GM23248 (cell line): ENCODE data around the gene EPHB3. TPM values are rescaled to one million over a fixed set of nuclear protein-coding genes. Genes with fewer than 3 reads are reported as not detected.
A peak's percentile ranks its signal among the peaks of the same experiment; 100 is the strongest.

Experiments used
- DNase-seq: peaks from one replicate; pipeline ENCODE4 v3.0.0-alpha.2; 2015
- H2AFZ ChIP-seq: fragments of 200-600 bp; sonication (generic); 2 replicates; pipeline ENCODE4 v1.6.1; 2016; ENCODE audit warnings: antibody characterized with exemption
- H3F3A ChIP-seq: fragments of 200-600 bp; sonication (generic); 2 replicates; pipeline ENCODE4 v1.6.1; 2016; ENCODE audit warnings: mild to moderate bottlenecking, antibody characterized with exemption, mixed run types; ENCODE audit not compliant: insufficient read depth
- H3K27ac ChIP-seq: fragments of 200-600 bp; sonication (generic); 2 replicates; pipeline ENCODE4 v1.5.1; 2016; ENCODE audit warnings: mild to moderate bottlenecking
- H3K27me3 ChIP-seq: fragments of 200-600 bp; sonication (generic); replicated peaks from 2 replicates; pipeline ENCODE4 v1.6.1; 2016; ENCODE audit warnings: mild to moderate bottlenecking; ENCODE audit not compliant: insufficient read depth
- H3K36me3 ChIP-seq: fragments of 200-600 bp; sonication (generic); 2 replicates; pipeline ENCODE4 v1.6.1; 2016; ENCODE audit warnings: low read depth, mild to moderate bottlenecking
- H3K4me1 ChIP-seq: fragments of 200-600 bp; sonication (generic); 2 replicates; pipeline ENCODE4 v1.6.1; 2016; ENCODE audit warnings: mild to moderate bottlenecking; ENCODE audit not compliant: insufficient read depth
- H3K4me2 ChIP-seq: fragments of 200-600 bp; sonication (generic); one replicate; pipeline ENCODE4 v1.6.1; 2016; ENCODE audit warnings: mild to moderate bottlenecking; ENCODE audit not compliant: unreplicated experiment
- H3K4me3 ChIP-seq: fragments of 200-600 bp; sonication (generic); 2 replicates; pipeline ENCODE4 v1.5.1; 2016; ENCODE audit warnings: mild to moderate bottlenecking
- H3K79me2 ChIP-seq: fragments of 200-600 bp; sonication (generic); 2 replicates; pipeline ENCODE4 v1.6.1; 2016; ENCODE audit warnings: mild to moderate bottlenecking; ENCODE audit not compliant: insufficient read depth
- H3K9ac ChIP-seq: fragments of 200-600 bp; sonication (generic); 2 replicates; pipeline ENCODE4 v1.6.1; 2016; ENCODE audit warnings: mild to moderate bottlenecking
- H3K9me2 ChIP-seq: fragments of 200-600 bp; sonication (generic); 2 replicates; pipeline ENCODE4 v1.6.1; 2016; ENCODE audit warnings: mixed run types, mild to moderate bottlenecking, moderate library complexity; ENCODE audit not compliant: insufficient read depth
- H3K9me3 ChIP-seq: fragments of 200-600 bp; sonication (generic); one replicate; pipeline ENCODE4 v1.6.1; 2017; ENCODE audit warnings: low read depth
- H4K20me1 ChIP-seq: fragments of 200-600 bp; sonication (generic); 2 replicates; pipeline ENCODE4 v1.6.0; 2016; ENCODE audit not compliant: insufficient read depth
- EZH2 ChIP-seq: fragments of 200-600 bp; sonication (generic); IDR thresholded peaks from 2 replicates; pipeline ENCODE4 v1.6.1; 2018; ENCODE audit warnings: antibody characterized with exemption, mild to moderate bottlenecking; ENCODE audit not compliant: insufficient read depth, poor library complexity, severe bottlenecking
- EZH2phosphoT487 ChIP-seq: fragments of 200-600 bp; sonication (generic); IDR thresholded peaks from 2 replicates; pipeline ENCODE4 v1.6.1; 2018; ENCODE audit warnings: antibody characterized with exemption, moderate library complexity, mild to moderate bottlenecking, low read depth; ENCODE audit not compliant: insufficient read depth
- WGBS, 2 experiments: methylation state at CpG; one replicate each; pipeline ENCODE4 v1.1.6; 2015 to 2017; ENCODE audit warnings: low lambda C conversion rate in 2 of 2, low coverage in 1 of 2; ENCODE audit errors: missing lambda C conversion rate in 2 of 2; 5-methylcytosine and 5-hydroxymethylcytosine counted together
- in situ Hi-C: fragments of 300-500 bp; cut with MboI; formaldehyde crosslinking; loops from 2 replicates; pipeline ENCODE4 v1.15.0; 2020
- polyA plus RNA-seq: library from polyadenylated mRNA; unstranded; fragments of >200 nt; fragmentation: Nextera tagmentation; extraction: Ambion mirVana; gene quantifications from 2 replicates; pipeline ENCODE4 v1.2.1, GENCODE V29; 2016
- total RNA-seq: library from RNA; depleted of rRNA; stranded (reverse); fragments of >200 nt; shearing (Covaris generic); gene quantifications from 2 replicates; pipeline ENCODE4 v1.2.3, GENCODE V29; 2014

Gene EPHB3
- total and polyA plus RNA-seq, 2 experiments from 2014 or later: 1.7 to 3.0 TPM

DNA sequence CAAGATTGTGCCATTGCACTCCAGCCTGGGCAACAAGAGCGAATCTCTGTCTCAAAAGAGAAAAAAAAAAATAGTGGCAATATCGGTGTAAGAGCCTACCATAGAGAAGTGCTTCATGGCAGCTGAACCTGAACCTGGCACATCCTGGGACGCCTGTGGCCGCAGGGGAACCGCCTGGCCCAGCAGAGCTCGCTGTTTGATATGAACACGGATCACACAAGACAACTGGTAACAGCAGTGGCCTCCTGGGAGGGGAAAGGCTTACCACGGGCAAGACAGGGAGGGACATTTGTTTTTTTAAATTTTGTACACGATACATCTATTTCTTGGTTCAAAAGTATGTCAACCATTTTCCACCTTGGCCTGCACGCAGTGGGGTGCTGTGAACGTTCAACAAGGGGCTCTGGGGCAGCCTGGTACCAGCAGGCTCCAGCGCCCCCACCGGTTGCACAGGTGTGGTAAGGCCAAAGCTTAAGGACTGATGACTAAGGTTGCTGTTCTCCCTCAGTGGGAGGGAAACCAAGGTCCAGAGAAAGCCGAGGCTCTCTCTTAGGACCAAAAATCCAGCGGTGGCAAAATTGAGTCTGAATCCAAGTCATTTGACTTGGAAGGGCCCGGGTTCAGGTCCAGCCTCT, 21.7 kb upstream of the EPHB3 start:
- DNase-seq: no peak
- Histone ChIP-seq H3K9me3 (no peaks in the 10 kb centered on the region), H3K9me2 (no peaks in the 10 kb centered on the region), H3K36me3 (no peaks in the 10 kb centered on the region), H3K27ac (no peak overlapping the region), H2AFZ (no peak overlapping the region), H3K4me3 (no peak overlapping the region), H3K4me1 (no peaks in the 10 kb centered on the region), H3K9ac (no peak overlapping the region), H3F3A (no peaks in the 10 kb centered on the region), H3K4me2 (no peak overlapping the region), H3K27me3 (peaks cover 63% of the 10 kb centered on the region), H4K20me1 (no peaks in the 10 kb centered on the region), H3K79me2 (no peaks in the 10 kb centered on the region)
- in situ Hi-C loops: loop anchor here (25.0 kb wide), 1 partner anchor 628 kb away; no protein-coding TSS in a partner anchor
- TF ChIP-seq EZH2phosphoT487: no peak
- WGBS, 2 experiments: 55 to 57% methylated on average over 16 of the region's 16 CpGs

GRCh38 chr3:184540777-184541681, 20.6 kb upstream of the EPHB3 start:
- no peaks in the 10 kb centered on the region for H3K9me2 ChIP-seq
- in situ Hi-C loops: loop anchor here (25.0 kb wide), 1 partner anchor 629 kb away; no protein-coding TSS in a partner anchor
- no peak overlapping the region for H3K9ac ChIP-seq
- H3K9me3 ChIP-seq: no peaks in the 10 kb centered on the region
- H3F3A ChIP-seq: no peaks in the 10 kb centered on the region
- TF ChIP-seq EZH2 (no peak), EZH2phosphoT487 (no peak)
- H3K36me3 ChIP-seq: no peaks in the 10 kb centered on the region
- peaks cover 61% of the 10 kb centered on the region for H3K27me3 ChIP-seq
- no peak overlapping the region for H3K27ac ChIP-seq
- no peak overlapping the region for H3K4me3 ChIP-seq
- peak; percentile 57 for DNase-seq
- H3K79me2 ChIP-seq: no peaks in the 10 kb centered on the region
- no peaks in the 10 kb centered on the region for H3K4me1 ChIP-seq
- WGBS, 2 experiments: 47 to 49% methylated on average over 14 of the region's 14 CpGs
- no peak overlapping the region for H3K4me2 ChIP-seq
- no peaks in the 10 kb centered on the region for H4K20me1 ChIP-seq
- H2AFZ ChIP-seq: no peak overlapping the region

DNA sequence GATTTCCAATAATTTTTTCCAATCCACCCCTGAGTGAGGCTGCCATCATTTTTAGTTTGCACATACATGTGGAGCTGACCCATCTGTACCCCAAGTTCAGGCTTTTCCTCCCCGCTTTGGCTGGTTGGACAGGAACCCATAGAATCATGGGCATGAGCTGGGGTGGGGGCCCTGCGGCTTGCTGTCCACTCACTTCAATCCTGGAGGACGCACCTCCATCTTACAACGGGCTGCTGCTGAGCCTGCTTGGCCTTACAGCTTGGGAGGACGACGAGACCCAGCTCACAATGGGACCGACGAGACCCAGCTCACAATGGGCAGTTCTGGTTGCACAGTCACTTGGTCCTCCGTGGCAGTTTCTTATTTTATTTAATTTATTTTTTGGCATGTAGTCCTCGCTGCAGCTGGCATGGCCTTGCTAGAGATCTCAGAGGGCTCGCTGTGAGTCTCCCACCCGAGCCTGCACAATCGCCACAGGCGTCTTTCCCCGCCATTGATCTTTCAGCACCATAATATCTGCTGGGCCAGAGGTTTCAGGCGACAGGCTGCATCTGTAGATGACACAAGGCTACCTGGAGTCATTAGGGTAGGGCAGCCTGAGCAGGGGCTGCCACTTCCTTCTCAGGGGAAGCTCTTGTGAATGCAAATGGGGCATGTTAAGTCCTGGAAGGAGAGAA, 19.6 kb upstream of the EPHB3 start:
- Histone ChIP-seq H3K36me3 (no peaks in the 10 kb centered on the region), H3K27ac (no peak overlapping the region), H3K4me2 (no peak overlapping the region), H3K4me1 (no peaks in the 10 kb centered on the region), H4K20me1 (no peaks in the 10 kb centered on the region), H3K79me2 (no peaks in the 10 kb centered on the region), H3K9me3 (no peaks in the 10 kb centered on the region), H3K9me2 (no peaks in the 10 kb centered on the region), H2AFZ (no peak overlapping the region), H3F3A (no peaks in the 10 kb centered on the region), H3K27me3 (peaks cover 55% of the 10 kb centered on the region), H3K9ac (no peak overlapping the region), H3K4me3 (no peak overlapping the region)
- in situ Hi-C loops: loop anchor here (25.0 kb wide), 1 partner anchor 630 kb away; no protein-coding TSS in a partner anchor
- no peak for DNase-seq
- WGBS, 2 experiments: 63 to 65% methylated on average over 16 of the region's 16 CpGs
- TF ChIP-seq EZH2 (no peak), EZH2phosphoT487 (no peak)

DNA sequence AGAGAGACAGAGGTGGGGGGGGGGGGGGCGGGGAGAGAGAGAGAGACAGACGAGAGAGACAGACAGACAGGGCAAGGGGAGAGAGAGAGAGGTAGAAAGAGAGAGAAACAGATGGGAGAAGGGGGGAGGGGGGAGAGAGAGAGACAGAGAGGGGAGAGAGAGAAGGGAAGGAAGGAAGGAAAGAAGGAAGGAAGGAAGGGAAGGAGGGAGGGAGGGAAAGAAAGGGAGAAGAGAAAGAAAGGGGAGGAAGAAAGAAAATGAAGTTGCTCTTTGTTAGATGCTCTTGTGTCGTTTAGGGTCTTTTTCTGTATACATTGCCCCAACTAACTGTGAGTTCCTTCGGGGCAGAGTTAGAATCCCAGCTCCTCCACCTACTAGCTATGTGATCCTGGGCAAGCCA, 19.0 kb upstream of the EPHB3 start:
- H3K4me2 ChIP-seq: no peak overlapping the region
- H2AFZ ChIP-seq: no peak overlapping the region
- no peak overlapping the region for H3K27ac ChIP-seq
- no peaks in the 10 kb centered on the region for H3F3A ChIP-seq
- TF ChIP-seq EZH2phosphoT487: no peak
- no peak for TF ChIP-seq EZH2
- no peak overlapping the region for H3K9ac ChIP-seq
- no peak for DNase-seq
- peaks cover 49% of the 10 kb centered on the region for H3K27me3 ChIP-seq
- H3K79me2 ChIP-seq: no peaks in the 10 kb centered on the region
- no peaks in the 10 kb centered on the region for H4K20me1 ChIP-seq
- 60 to 73% methylated on average over 2 to 4 of the region's 4 CpGs for WGBS, 2 experiments
- no peaks in the 10 kb centered on the region for H3K9me2 ChIP-seq
- in situ Hi-C loops: loop anchor here (25.0 kb wide), 1 partner anchor 630 kb away; no protein-coding TSS in a partner anchor
- H3K4me1 ChIP-seq: no peaks in the 10 kb centered on the region
- H3K36me3 ChIP-seq: no peaks in the 10 kb centered on the region
- H3K4me3 ChIP-seq: no peak overlapping the region
- H3K9me3 ChIP-seq: no peaks in the 10 kb centered on the region
